Measurements from ENCODE around the gene BFSP2.
"Not testable (repeated sequence)": the region's sequence is repeated elsewhere in the genome, so short reads cannot be mapped to it uniquely, and the experiment has no call there.

BFSP2 gene

GRCh38 chr3:133460809-133461208, 61.0 kb downstream of the BFSP2 start:
- DNase-seq, result no peak

GRCh38 chr3:133461291-133461690, 61.4 kb downstream of the BFSP2 start:
- no peak for DNase-seq

GRCh38 chr3:133463347-133463860, 63.5 kb downstream of the BFSP2 start:
- DNase-seq, result no peak

GRCh38 chr3:133464573-133464972, 64.7 kb downstream of the BFSP2 start:
- no peak for DNase-seq

GRCh38 chr3:133466531-133467386, 66.9 kb downstream of the BFSP2 start:
- no peak for DNase-seq

- DNase-seq, result no peak
These were observed 67.9 kb downstream of the BFSP2 start for GRCh38 chr3:133467780-133468179.

GRCh38 chr3:133468251-133468721, 68.4 kb downstream of the BFSP2 start:
- DNase-seq, result no peak

GRCh38 chr3:133469140-133469731, 69.4 kb downstream of the BFSP2 start:
- DNase-seq, result no peak

- DNase-seq, result no peak
These were observed 72.4 kb downstream of the BFSP2 start for GRCh38 chr3:133472242-133472641.

- DNase-seq, result no peak
These were observed 73.0 kb downstream of the BFSP2 start for GRCh38 chr3:133472889-133473288.

GRCh38 chr3:133473472-133474191, 73.8 kb downstream of the BFSP2 start:
- DNase-seq, result not testable (repeated sequence)

GRCh38 chr3:133474251-133474801, 74.5 kb downstream of the BFSP2 start:
- no peak for DNase-seq

GRCh38 chr3:133474817-133475216, 75.0 kb downstream of the BFSP2 start:
- no peak for DNase-seq

- no peak for DNase-seq
These were observed 75.6 kb downstream of the BFSP2 start for GRCh38 chr3:133475245-133476010.

GRCh38 chr3:133476971-133477375, 77.1 kb downstream of the BFSP2 start:
- DNase-seq, result no peak

- DNase-seq, result no peak
These were observed 77.6 kb downstream of the BFSP2 start for GRCh38 chr3:133477487-133477886.

- no peak for DNase-seq
These were observed 78.8 kb downstream of the BFSP2 start for GRCh38 chr3:133478624-133479023.

- no peak for DNase-seq
These were observed 79.5 kb downstream of the BFSP2 start for GRCh38 chr3:133479401-133479800.

GRCh38 chr3:133479895-133480669, 80.2 kb downstream of the BFSP2 start:
- DNase-seq, result no peak

GRCh38 chr3:133482474-133482873, 82.6 kb downstream of the BFSP2 start:
- not testable (repeated sequence) for DNase-seq

GRCh38 chr3:133486658-133487057, 86.8 kb downstream of the BFSP2 start:
- DNase-seq, result no peak
